OCI-LY3 (cell line): ENCODE results near the gene SCN1B.
A peak's percentile ranks its signal among the peaks of the same experiment; 100 is the strongest.

Experiments
- H2AFZ ChIP-seq: fragments of 200-600, 300-600 bp; shearing (Covaris generic); 2 replicates; pipeline ENCODE4 v1.6.0; 2014; ENCODE audit warnings: antibody characterized with exemption, low read depth, low read length
- H3K27ac ChIP-seq: fragments of 200-600, 300-600 bp; sonication (generic); 2 replicates; pipeline ENCODE4 v1.5.1; 2014; ENCODE audit warnings: mild to moderate bottlenecking, low read length, moderate library complexity, mixed read lengths
- H3K27me3 ChIP-seq: fragments of 200-600, 300-600 bp; sonication (generic); 2 replicates; pipeline ENCODE4 v1.6.1; 2014; ENCODE audit warnings: low read depth, low read length, mixed read lengths
- H3K36me3 ChIP-seq: fragments of 200-600, 300-600 bp; sonication (generic); replicated peaks from 2 replicates; pipeline ENCODE3; 2014; ENCODE audit warnings: low read depth, low read length, mixed read lengths
- H3K4me1 ChIP-seq: fragments of 300-600, 200-600 bp; sonication (generic); 2 replicates; pipeline ENCODE4 v1.6.1; 2014; ENCODE audit warnings: low read length, mixed read lengths
- H3K4me2 ChIP-seq: fragments of 200-600, 300-600 bp; sonication (generic); 2 replicates; pipeline ENCODE4 v1.6.1; 2014; ENCODE audit warnings: low read length, mixed read lengths
- H3K4me3 ChIP-seq: fragments of 300-600, 200-600 bp; sonication (generic); 2 replicates; pipeline ENCODE4 v1.5.1; 2014; ENCODE audit warnings: antibody characterized with exemption, mild to moderate bottlenecking, low read length, moderate library complexity
- H3K79me2 ChIP-seq: fragments of 300-600, 200-600 bp; shearing (Covaris generic); 2 replicates; pipeline ENCODE4 v1.6.1; 2014; ENCODE audit warnings: mild to moderate bottlenecking, low read length, mixed read lengths
- H3K9ac ChIP-seq: fragments of 300-600, 200-600 bp; shearing (Covaris generic); 2 replicates; pipeline ENCODE4 v1.6.0; 2014; ENCODE audit warnings: mild to moderate bottlenecking, low read length, moderate library complexity
- H3K9me3 ChIP-seq: fragments of 200-600, 300-600 bp; shearing (Covaris generic); 2 replicates; pipeline ENCODE4 v1.6.1; 2014; ENCODE audit warnings: low read length, mixed read lengths; ENCODE audit not compliant: insufficient read depth
- H4K20me1 ChIP-seq: fragments of 200-600, 300-600 bp; sonication (generic); 2 replicates; pipeline ENCODE4 v1.6.1; 2016; ENCODE audit warnings: low read length, mixed read lengths; ENCODE audit not compliant: insufficient read depth
- CTCF ChIP-seq: fragments of 200-600, 300-600 bp; sonication (generic); IDR thresholded peaks from 2 replicates; pipeline ENCODE4 v1.5.1; 2014; ENCODE audit warnings: antibody characterized with exemption, low read length, low read depth
- EZH2phosphoT487 ChIP-seq: fragments of 200-600 bp; shearing (Covaris generic); IDR thresholded peaks from 2 replicates; pipeline ENCODE4 v1.6.1; 2018; ENCODE audit warnings: antibody characterized with exemption, mixed run types, low read depth

The SCN1B gene

GRCh38 chr19:34999498-35000337, 30.6 kb upstream of the SCN1B start, which contains the start of gene GRAMD1A:
GRAMD1A (plus strand) TSS chr19:35000323; CDS start chr19:35000479, 156 bp downstream.
- H3K79me2 ChIP-seq = peaks cover 51% of the 10 kb centered on the region
- H3K36me3 ChIP-seq = peaks cover 14% of the 10 kb centered on the region
- H3K27ac ChIP-seq = peak within 1 kb of the TSS; percentile 67
- peaks cover 17% of the 10 kb centered on the region; the same call in 1 of the 2 replicates for H3K4me1 ChIP-seq
- peak within 1 kb of the TSS; percentile 80 for H2AFZ ChIP-seq
- peak within 1 kb of the TSS; percentile 96 for H3K4me3 ChIP-seq
- no peaks in the 10 kb centered on the region for H3K27me3 ChIP-seq
- no peaks in the 10 kb centered on the region for H3K9me3 ChIP-seq
- H3K4me2 ChIP-seq = peak within 1 kb of the TSS; percentile 77
- peaks cover 28% of the 10 kb centered on the region for H4K20me1 ChIP-seq
- TF ChIP-seq CTCF (no peak), EZH2phosphoT487 (no peak)
- peak within 1 kb of the TSS; percentile 93 for H3K9ac ChIP-seq

GRCh38 chr19:35000338-35000646, 30.0 kb upstream of the SCN1B start:
- peaks cover 17% of the 10 kb centered on the region; the same call in 1 of the 2 replicates for H3K4me1 ChIP-seq
- H3K9ac ChIP-seq = peak overlapping the region; percentile 93
- H2AFZ ChIP-seq = no peak overlapping the region
- H3K27me3 ChIP-seq = no peaks in the 10 kb centered on the region
- peak overlapping the region; percentile 67 for H3K27ac ChIP-seq
- no peak for TF ChIP-seq CTCF
- no peak for TF ChIP-seq EZH2phosphoT487
- H4K20me1 ChIP-seq = peaks cover 31% of the 10 kb centered on the region
- peak overlapping the region; percentile 96 for H3K4me3 ChIP-seq
- H3K9me3 ChIP-seq = no peaks in the 10 kb centered on the region
- peaks cover 14% of the 10 kb centered on the region for H3K36me3 ChIP-seq
- H3K4me2 ChIP-seq = peak overlapping the region; percentile 77
- H3K79me2 ChIP-seq = peaks cover 55% of the 10 kb centered on the region

GRCh38 chr19:35000647-35001501, 29.4 kb upstream of the SCN1B start:
- Histone ChIP-seq H3K79me2 (peaks cover 61% of the 10 kb centered on the region), H3K9ac (peak overlapping the region; percentile 93), H3K4me1 (peaks cover 17% of the 10 kb centered on the region; the same call in 1 of the 2 replicates), H3K9me3 (no peaks in the 10 kb centered on the region), H3K36me3 (peaks cover 19% of the 10 kb centered on the region), H2AFZ (peak overlapping the region; percentile 53; the same call in 1 of the 2 replicates), H3K4me2 (peak overlapping the region; percentile 77), H3K27me3 (no peaks in the 10 kb centered on the region), H4K20me1 (peaks cover 35% of the 10 kb centered on the region), H3K4me3 (peak overlapping the region; percentile 96), H3K27ac (peak overlapping the region; percentile 67)
- no peak for TF ChIP-seq CTCF
- TF ChIP-seq EZH2phosphoT487 = no peak
